Measurements from ENCODE around the gene TSTD2. TPM values are rescaled to one million over a fixed set of nuclear protein-coding genes. Genes with fewer than 3 reads are reported as not detected.

TSTD2 gene
- total RNA-seq, 2 donors from 2014 or later, result 18.8 to 25.4 TPM

DNA sequence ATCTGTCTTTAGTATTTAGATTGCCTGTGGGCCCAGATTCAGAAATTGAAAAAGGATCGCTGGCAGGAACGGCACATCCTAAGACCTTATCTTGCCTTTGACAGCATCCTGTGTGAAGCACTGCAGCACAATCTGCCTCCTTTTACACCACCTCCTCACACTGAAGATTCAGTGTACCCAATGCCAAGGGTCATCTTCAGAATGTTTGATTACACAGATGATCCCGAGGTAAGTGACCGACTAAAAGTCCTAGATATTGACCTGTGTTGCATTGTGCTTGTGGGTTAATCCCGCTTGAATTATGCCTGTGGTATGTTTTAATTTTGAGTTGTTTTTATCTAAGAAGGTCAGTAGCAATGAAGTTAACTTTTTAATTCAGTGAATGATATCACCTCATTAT, 14.8 kb upstream of the TSTD2 start:
- ATAC-seq, result no peak
- Mint-ChIP-seq H3K36me3 (peaks cover 27% of the 10 kb centered on the region), H3K9me3 (no peaks in the 10 kb centered on the region), H3K4me1 (ENCODE audit: low read depth in 2 of 2) (peaks cover 0 to 7% of the 10 kb centered on the region in 2 donors), H3K4me3 (no peak overlapping the region), H3K27me3 (no peaks in the 10 kb centered on the region), H3K27ac (no peak overlapping the region)
- no peak for DNase-seq (ENCODE audit: low spot score)

DNA sequence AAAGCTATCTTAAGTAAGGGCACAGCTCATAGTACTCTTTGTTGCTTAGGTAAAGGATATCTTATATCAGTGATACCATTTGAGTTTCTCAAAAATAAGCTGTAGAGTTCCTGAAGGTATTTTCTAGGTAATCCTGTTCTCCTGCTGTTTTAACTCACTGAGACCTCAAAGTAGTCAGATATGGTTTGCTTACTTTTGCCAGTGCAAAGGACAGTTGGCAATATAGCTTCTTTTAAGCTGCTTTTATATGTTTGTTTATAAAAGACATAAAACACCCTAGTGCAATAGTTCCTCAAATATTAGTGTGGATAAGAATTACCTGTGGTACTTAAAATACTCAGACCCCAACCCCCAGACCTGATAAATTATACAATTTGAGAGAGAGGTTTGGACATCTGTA, 12.6 kb upstream of the TSTD2 start:
- no peak for ATAC-seq
- Mint-ChIP-seq H3K4me1 (ENCODE audit: low read depth in 2 of 2) (peaks cover under 1 to 4% of the 10 kb centered on the region in 2 donors), H3K4me3 (no peak overlapping the region), H3K36me3 (peaks cover 21% of the 10 kb centered on the region), H3K9me3 (no peaks in the 10 kb centered on the region), H3K27ac (no peak overlapping the region), H3K27me3 (no peaks in the 10 kb centered on the region)
- no peak for DNase-seq (ENCODE audit: low spot score)

DNA sequence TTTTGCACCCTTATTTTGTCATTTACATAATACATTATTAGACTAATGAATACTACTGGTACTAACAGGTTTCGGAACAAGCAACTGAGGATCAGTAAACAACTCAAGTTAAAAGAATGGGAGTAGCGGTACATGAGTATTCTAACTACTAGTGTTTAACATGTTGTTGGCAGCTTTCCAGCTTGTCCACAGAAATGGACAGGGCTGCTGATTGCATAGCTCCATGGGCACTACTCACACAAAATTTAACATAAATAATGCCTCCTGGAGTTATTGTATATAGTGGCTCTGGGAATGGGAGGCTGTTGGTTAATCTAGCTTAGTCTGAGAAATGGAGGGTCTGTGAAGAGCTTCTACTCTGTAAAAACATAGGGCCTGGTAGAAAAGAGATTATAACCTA, 7.2 kb upstream of the TSTD2 start:
- Mint-ChIP-seq H3K36me3 (peaks cover 12% of the 10 kb centered on the region), H3K9me3 (no peaks in the 10 kb centered on the region), H3K27me3 (no peaks in the 10 kb centered on the region), H3K27ac (no peak overlapping the region), H3K4me3 (no peak overlapping the region), H3K4me1 (ENCODE audit: low read depth in 2 of 2) (peaks cover 30 to 39% of the 10 kb centered on the region in 2 donors)
- ATAC-seq (no peak), DNase-seq (ENCODE audit: low spot score) (no peak)

DNA sequence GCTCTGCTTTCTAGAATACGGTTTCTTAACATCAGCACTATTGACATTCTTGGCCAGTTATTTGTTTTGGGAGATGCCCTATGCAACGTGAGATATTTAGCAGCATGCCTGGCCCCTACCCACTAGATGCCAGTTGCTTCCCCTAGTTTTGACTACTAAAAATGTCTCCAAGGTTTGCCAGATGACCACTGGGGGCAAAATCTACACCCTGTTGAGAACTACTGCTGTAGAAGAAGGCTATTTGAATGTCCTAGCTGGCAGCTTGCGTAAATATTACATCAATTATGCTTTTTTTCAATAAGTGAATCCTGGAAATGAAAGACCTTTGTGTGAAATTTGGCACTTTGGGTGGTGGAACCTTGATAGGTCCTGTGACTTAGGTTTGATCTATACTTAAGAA, 5.5 kb upstream of the TSTD2 start:
- no peak for DNase-seq (ENCODE audit: low spot score)
- Mint-ChIP-seq H3K9me3 (no peaks in the 10 kb centered on the region), H3K27me3 (no peaks in the 10 kb centered on the region), H3K36me3 (peaks cover 5% of the 10 kb centered on the region), H3K27ac (no peak overlapping the region), H3K4me3 (peak overlapping the region; percentile 3), H3K4me1 (ENCODE audit: low read depth in 2 of 2) (peaks cover 38 to 53% of the 10 kb centered on the region in 2 donors)
- no peak for ATAC-seq

DNA sequence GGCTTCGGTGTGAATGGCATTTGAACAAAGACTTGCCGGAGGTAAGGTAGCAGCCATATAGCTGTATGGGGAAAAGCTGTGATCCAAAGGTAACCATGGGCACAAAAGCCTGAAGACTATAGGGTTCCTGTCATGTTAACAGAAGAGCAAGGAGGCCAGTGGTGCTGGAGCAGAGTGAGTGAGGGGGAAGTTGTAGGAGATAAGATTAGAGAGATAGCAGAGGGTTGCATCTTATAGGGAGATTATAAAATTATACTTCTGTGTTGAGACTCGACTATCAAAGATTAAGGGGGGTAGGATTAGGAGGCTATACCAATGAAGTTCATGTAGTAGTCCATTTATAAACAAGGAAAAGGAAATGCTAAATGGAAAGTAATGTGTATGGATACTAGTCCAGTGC, 3.7 kb upstream of the TSTD2 start:
- H3K27me3 Mint-ChIP-seq, result no peaks in the 10 kb centered on the region
- H3K4me1 Mint-ChIP-seq (ENCODE audit: low read depth in 2 of 2), result peaks cover 42 to 57% of the 10 kb centered on the region in 2 donors
- ATAC-seq (no peak), DNase-seq (ENCODE audit: low spot score) (no peak)
- H3K27ac Mint-ChIP-seq, result no peak overlapping the region
- no peaks in the 10 kb centered on the region for H3K36me3 Mint-ChIP-seq
- peak overlapping the region; percentile 46 for H3K4me3 Mint-ChIP-seq
- H3K9me3 Mint-ChIP-seq, result no peaks in the 10 kb centered on the region

DNA sequence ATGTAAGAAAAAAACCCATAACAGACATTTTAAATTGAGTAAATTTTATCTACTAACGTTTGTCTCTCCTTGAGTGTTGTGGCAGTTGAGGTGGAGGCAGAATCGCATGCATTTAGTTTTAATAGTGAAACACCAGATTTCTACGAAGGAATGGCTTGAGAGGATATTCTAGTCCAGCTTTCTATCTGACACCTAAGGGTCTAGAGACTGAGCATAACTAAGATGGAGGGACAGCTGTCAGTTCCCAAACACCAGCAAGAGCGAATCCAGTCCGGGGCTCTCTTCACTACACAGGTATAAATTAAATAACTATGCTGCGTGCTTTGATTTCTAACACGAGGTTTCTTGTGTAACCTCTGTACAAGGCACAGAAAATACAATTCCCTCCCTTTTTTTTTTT, 1.9 kb upstream of the TSTD2 start:
- DNase-seq (ENCODE audit: low spot score) (no peak), ATAC-seq (no peak)
- H3K27ac Mint-ChIP-seq, result peak overlapping the region; percentile 96 to 97
- peaks cover 48 to 63% of the 10 kb centered on the region in 2 donors for H3K4me1 Mint-ChIP-seq (ENCODE audit: low read depth in 2 of 2)
- peak overlapping the region; percentile 95 for H3K4me3 Mint-ChIP-seq
- no peaks in the 10 kb centered on the region for H3K27me3 Mint-ChIP-seq
- no peaks in the 10 kb centered on the region for H3K9me3 Mint-ChIP-seq
- H3K36me3 Mint-ChIP-seq, result no peaks in the 10 kb centered on the region

DNA sequence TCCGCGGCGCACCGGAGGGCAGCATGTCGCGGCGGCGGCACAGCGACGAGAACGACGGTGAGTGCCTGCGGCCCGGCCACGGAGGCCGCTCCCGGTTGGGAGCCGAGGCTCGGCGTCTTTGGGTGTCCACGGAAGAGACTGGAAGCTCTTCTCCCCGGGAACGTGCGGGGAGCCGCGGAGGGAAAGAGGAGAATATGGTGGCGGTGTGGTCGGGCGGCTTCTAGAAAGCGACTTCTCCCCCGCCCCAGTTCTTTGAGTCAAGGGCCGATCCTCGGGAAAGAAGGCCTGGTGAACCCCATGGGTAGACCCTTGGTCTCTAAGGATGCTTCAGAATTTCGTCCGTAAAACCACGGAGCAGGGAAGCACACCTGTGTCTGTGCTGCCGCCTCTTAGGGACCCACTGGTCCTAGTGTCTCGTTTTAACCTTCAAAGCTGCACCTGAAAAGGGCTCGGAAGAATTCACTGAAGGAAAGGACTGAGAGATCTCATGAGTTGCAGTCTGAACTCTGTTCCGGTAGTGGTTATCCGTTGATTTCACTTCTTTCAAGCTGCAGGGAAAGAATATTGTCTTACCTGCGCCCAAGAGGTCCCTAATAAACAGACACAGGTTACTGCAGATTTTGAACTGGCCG, 807 bp upstream of the TSTD2 start:
- ATAC-seq (no peak), DNase-seq (ENCODE audit: low spot score) (no peak)
- peaks cover 49 to 64% of the 10 kb centered on the region in 2 donors for H3K4me1 Mint-ChIP-seq (ENCODE audit: low read depth in 2 of 2)

DNA sequence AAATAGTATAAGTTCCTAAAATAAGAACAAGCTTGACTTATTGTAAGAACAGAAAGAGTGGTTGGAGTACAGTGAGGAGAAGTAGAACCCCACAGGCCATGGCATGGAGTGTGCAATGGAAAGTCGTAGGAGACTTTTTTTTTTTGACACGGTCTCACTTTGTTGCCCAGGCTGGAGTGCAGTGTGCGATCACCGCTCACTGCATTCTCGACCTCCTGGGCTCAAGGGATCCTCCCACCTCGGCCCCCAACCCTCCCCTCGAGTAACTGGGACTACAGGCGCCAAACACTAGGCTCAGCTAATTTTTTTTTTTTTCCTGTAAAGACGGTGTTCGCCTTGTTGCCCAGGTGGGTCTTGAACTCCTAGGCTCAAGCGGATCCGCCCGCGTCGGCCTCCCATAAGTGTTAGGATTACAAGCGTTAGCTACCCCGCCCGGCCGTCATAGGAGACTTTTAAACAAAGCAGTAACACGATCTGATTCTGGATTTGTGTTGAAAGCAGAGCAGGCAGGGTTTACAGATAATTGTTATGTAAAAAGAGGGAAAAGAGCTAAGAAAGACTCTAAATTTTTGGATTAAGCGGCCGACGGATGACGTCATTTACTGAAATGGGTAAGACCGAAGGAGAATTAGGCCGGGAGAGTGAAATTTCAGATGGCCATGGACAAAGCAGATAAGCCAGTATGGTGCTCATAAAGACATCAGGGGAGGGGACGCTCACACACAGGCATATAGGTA, 752 bp downstream of the TSTD2 start:
- Mint-ChIP-seq H3K36me3 (no peaks in the 10 kb centered on the region), H3K27me3 (no peaks in the 10 kb centered on the region), H3K27ac (peak overlapping the region; percentile 96 to 97), H3K4me1 (ENCODE audit: low read depth in 2 of 2) (peaks cover 41 to 50% of the 10 kb centered on the region in 2 donors), H3K9me3 (no peaks in the 10 kb centered on the region), H3K4me3 (peak overlapping the region; percentile 95)
- no peak for DNase-seq (ENCODE audit: low spot score)
- ATAC-seq, result peak in 1 of 2 donors; percentile 1

More for the DNA sequence above, 807 bp upstream of the TSTD2 start:
- Mint-ChIP-seq H3K27ac (peak overlapping the region; percentile 96 to 97), H3K36me3 (no peaks in the 10 kb centered on the region), H3K9me3 (no peaks in the 10 kb centered on the region), H3K27me3 (no peaks in the 10 kb centered on the region), H3K4me3 (peak overlapping the region; percentile 95)

DNA sequence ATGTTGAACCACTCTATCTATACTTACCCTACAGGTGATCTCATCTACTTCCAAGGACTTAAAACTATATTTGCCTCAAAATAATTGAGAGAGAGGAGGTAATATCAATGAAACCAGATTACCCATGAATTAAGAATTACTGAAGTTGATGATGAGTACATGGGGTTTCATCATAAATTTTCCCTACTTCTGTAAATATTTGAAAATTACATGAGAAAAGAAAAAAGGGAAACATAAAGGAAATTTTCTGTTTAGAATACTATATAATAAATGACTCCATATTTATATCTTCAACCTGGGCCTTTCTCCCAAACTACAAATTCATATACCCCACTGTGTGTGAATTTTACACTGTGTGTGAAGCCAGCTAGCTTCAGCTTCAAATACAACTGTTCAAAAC, 2.6 kb downstream of the TSTD2 start:
- no peaks in the 10 kb centered on the region for H3K27me3 Mint-ChIP-seq
- no peak overlapping the region for H3K4me3 Mint-ChIP-seq
- ATAC-seq, result no peak
- no peak for DNase-seq (ENCODE audit: low spot score)
- no peak overlapping the region for H3K27ac Mint-ChIP-seq
- peaks cover 32 to 36% of the 10 kb centered on the region in 2 donors for H3K4me1 Mint-ChIP-seq (ENCODE audit: low read depth in 2 of 2)
- H3K9me3 Mint-ChIP-seq, result no peaks in the 10 kb centered on the region
- peaks cover 5% of the 10 kb centered on the region for H3K36me3 Mint-ChIP-seq

DNA sequence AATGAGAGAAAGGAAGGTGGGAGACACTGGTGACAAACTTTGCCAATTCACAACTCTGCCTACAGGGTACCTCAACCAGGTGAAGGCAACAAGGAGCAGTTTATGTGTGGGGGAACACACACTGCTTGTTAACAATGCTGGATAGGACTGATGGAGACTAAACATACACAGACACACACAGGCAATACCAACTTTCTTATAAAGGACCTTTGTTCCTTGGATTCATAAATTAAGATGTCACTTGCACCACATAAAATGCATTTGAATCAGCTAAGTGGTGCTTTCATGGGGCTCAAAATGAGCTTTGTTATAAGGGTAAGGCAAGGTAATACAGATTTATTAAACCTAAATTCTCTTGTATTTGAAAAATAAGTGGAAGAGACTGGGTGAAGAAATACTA, 4.0 kb downstream of the TSTD2 start:
- Mint-ChIP-seq H3K27ac (no peak overlapping the region), H3K4me3 (no peak overlapping the region), H3K36me3 (peaks cover 13% of the 10 kb centered on the region), H3K9me3 (no peaks in the 10 kb centered on the region), H3K27me3 (no peaks in the 10 kb centered on the region), H3K4me1 (ENCODE audit: low read depth in 2 of 2) (peaks cover 21 to 23% of the 10 kb centered on the region in 2 donors)
- ATAC-seq (no peak), DNase-seq (ENCODE audit: low spot score) (no peak)

DNA sequence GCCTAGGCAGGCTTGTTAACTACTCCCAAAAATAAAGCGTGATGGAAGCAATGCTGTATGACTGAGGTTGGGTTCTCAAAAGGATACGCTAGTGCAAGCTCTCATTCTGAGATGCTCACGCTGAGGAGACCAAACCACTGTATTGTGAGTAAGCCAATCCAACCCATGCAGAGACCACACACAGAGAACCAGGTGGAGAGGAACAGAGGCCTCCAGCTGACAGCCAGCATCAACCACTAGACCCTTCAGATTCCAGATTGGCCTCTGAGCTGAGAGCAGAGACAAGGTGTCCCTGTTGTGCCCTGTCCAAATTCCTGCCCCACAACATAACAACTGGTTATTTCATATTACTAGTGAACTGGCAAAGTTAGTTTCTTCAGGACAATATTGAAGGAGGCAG, 4.5 kb downstream of the TSTD2 start:
- no peak for DNase-seq (ENCODE audit: low spot score)
- H3K27me3 Mint-ChIP-seq, result no peaks in the 10 kb centered on the region
- no peak for ATAC-seq
- no peak overlapping the region for H3K27ac Mint-ChIP-seq
- peaks cover 19 to 21% of the 10 kb centered on the region in 2 donors for H3K4me1 Mint-ChIP-seq (ENCODE audit: low read depth in 2 of 2)
- H3K9me3 Mint-ChIP-seq, result no peaks in the 10 kb centered on the region
- H3K4me3 Mint-ChIP-seq, result no peak overlapping the region
- peaks cover 15% of the 10 kb centered on the region for H3K36me3 Mint-ChIP-seq

DNA sequence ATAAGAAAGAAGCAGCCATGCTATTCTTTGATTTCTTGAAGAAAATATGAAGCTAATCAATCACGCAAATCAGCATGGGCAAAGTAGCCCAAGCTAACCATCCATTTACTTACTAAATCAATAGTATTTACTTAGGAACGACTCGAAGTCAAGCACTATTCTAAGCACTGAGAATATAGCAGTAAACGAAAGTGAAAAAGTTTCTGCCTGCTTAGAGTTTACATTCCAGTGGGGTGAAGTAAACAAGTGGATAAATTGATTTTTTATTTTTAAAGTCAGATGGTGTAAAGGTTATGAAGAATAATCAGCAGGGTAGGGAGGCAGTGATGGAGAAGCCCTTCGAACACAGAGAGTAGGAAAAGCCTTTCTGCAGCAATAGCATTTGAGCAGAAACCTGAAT, 5.5 kb downstream of the TSTD2 start:
- no peak for DNase-seq (ENCODE audit: low spot score)
- Mint-ChIP-seq H3K36me3 (peaks cover 15% of the 10 kb centered on the region), H3K4me1 (ENCODE audit: low read depth in 2 of 2) (peaks cover 19 to 22% of the 10 kb centered on the region in 2 donors), H3K9me3 (no peaks in the 10 kb centered on the region), H3K4me3 (no peak overlapping the region), H3K27me3 (no peaks in the 10 kb centered on the region), H3K27ac (no peak overlapping the region)
- no peak for ATAC-seq

DNA sequence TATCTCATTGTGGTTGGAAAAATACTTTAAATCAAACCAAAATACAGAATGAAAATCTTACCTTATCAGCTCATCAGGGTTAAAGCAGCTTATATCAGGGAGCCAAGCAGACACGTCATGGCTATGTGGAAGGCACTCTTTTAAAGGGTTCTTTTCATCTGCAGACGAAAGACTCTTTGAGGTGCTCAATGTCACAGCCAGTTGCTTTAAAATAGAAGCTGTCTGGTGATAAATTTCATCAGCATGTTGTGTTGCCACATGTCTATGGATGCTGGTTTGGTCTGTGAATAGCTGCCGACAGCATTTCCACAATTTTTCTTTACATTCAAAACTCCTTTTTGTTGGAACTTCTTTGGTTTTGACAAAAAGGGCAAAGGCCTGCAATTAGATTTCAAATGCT, 7.5 kb downstream of the TSTD2 start:
- Mint-ChIP-seq H3K27ac (no peak overlapping the region), H3K27me3 (no peaks in the 10 kb centered on the region), H3K4me3 (no peak overlapping the region), H3K36me3 (peaks cover 21% of the 10 kb centered on the region), H3K4me1 (ENCODE audit: low read depth in 2 of 2) (peaks cover 10 to 13% of the 10 kb centered on the region in 2 donors), H3K9me3 (no peaks in the 10 kb centered on the region)
- ATAC-seq (no peak), DNase-seq (ENCODE audit: low spot score) (no peak)

DNA sequence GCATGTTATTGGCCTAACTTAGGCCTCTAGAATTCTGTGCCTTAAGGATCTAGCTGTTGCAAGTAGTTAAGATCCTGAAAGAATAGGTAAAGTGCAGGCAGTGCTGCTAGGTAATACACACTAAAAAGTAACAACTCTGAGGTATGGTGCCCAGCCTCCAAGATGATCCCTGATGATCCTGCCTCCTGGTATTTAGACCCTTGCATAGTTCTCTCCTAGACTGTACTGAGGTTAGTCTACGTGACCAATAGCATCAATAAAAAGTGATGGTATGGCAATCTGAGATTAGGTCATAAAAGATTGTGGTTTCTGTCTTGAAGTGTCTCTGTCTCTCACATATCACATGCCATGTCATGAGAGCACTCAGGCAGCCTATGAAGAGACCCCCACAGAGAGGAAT, 9.2 kb downstream of the TSTD2 start:
- no peaks in the 10 kb centered on the region for H3K27me3 Mint-ChIP-seq
- no peaks in the 10 kb centered on the region for H3K9me3 Mint-ChIP-seq
- H3K36me3 Mint-ChIP-seq, result peaks cover 25% of the 10 kb centered on the region
- H3K27ac Mint-ChIP-seq, result no peak overlapping the region
- peaks cover under 1 to 6% of the 10 kb centered on the region in 2 donors for H3K4me1 Mint-ChIP-seq (ENCODE audit: low read depth in 2 of 2)
- DNase-seq (ENCODE audit: low spot score) (no peak), ATAC-seq (no peak)
- no peak overlapping the region for H3K4me3 Mint-ChIP-seq
